Mesodermal cell (in vitro differentiated cells): Measurements from ENCODE around the gene IL17C.

Experiments used
- H3K27ac ChIP-seq: 2 replicates; pipeline ENCODE4 v1.7.0; 2013; ENCODE audit warnings: mild to moderate bottlenecking, low read depth, low read length, moderate library complexity; ENCODE audit not compliant: severe bottlenecking
- H3K36me3 ChIP-seq: 2 replicates; pipeline ENCODE4 v1.7.1; 2013; ENCODE audit warnings: mild to moderate bottlenecking, low read length, moderate library complexity; ENCODE audit not compliant: control insufficient read depth, insufficient read depth
- H3K4me1 ChIP-seq: one replicate; pipeline ENCODE4 v1.7.1; 2013; ENCODE audit warnings: mild to moderate bottlenecking, low read length; ENCODE audit not compliant: insufficient read depth, control insufficient read depth, poor library complexity, severe bottlenecking
- H3K4me3 ChIP-seq: 2 replicates; pipeline ENCODE4 v1.7.0; 2013; ENCODE audit warnings: low read length, control low read depth, mild to moderate bottlenecking; ENCODE audit not compliant: insufficient read depth, poor library complexity, severe bottlenecking; ENCODE audit errors: extremely low read depth
- H3K9me3 ChIP-seq: 2 replicates; pipeline ENCODE4 v1.7.1; 2013; ENCODE audit warnings: mild to moderate bottlenecking, low read length, moderate library complexity; ENCODE audit not compliant: control insufficient read depth
- WGBS, 2 experiments: methylation state at CpG; one replicate each; pipeline ENCODE4 v1.1.5; 2013; ENCODE audit warnings: missing lambda C conversion rate in 2 of 2; ENCODE audit not compliant: insufficient coverage in 2 of 2; 5-methylcytosine and 5-hydroxymethylcytosine counted together

The IL17C gene

DNA sequence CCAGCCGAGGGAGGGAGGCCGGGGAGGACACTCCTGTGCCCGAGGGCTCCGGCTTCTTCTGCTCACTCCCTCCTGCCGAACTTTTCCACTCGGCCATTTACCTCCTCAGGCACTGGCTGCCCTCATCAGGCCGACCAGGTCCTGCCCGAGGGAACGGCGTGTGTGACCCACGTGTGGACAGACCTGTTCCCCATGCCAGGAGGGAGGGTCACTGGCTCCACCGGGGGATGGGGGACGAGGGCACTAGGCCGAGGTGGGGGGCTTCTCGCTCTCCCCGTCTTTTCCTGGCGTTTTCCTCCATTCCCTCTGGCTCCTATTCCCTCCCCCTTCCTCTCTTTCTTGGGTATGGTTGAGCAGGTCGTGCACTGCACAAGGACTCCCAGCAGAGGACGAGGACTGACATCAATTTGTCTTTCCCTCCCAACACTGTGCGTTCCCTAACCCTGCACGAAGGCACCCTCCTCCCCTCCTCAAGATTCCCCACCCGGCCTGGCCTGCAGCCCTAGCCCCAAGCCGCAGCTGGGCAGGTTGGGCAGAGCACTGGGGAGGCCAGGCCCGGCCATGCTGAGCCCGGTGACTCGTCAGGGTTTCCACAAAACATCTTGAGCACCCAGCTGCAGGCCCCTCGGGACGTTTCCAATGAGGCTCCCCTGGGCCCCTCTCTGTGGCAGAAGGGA lies 3.2 kb upstream of the IL17C start:
- no peaks in the 10 kb centered on the region for H3K9me3 ChIP-seq
- H3K36me3 ChIP-seq: peaks cover 29% of the 10 kb centered on the region
- peak overlapping the region; percentile 44 for H3K4me3 ChIP-seq
- H3K4me1 ChIP-seq: peaks cover 3% of the 10 kb centered on the region
- no peak overlapping the region for H3K27ac ChIP-seq
- 26 to 45% methylated on average over 18 to 20 of the region's 28 CpGs for WGBS, 2 experiments

- Histone ChIP-seq H3K36me3 (peaks cover 22% of the 10 kb centered on the region), H3K4me3 (no peak overlapping the region), H3K9me3 (no peaks in the 10 kb centered on the region), H3K27ac (no peak overlapping the region), H3K4me1 (peaks cover 3% of the 10 kb centered on the region)
- WGBS, 2 experiments: 93 to 99% methylated on average over 14 to 15 of the region's 17 CpGs
Observed at GRCh38 chr16:88635671-88636319, 2.6 kb upstream of the IL17C start.

DNA sequence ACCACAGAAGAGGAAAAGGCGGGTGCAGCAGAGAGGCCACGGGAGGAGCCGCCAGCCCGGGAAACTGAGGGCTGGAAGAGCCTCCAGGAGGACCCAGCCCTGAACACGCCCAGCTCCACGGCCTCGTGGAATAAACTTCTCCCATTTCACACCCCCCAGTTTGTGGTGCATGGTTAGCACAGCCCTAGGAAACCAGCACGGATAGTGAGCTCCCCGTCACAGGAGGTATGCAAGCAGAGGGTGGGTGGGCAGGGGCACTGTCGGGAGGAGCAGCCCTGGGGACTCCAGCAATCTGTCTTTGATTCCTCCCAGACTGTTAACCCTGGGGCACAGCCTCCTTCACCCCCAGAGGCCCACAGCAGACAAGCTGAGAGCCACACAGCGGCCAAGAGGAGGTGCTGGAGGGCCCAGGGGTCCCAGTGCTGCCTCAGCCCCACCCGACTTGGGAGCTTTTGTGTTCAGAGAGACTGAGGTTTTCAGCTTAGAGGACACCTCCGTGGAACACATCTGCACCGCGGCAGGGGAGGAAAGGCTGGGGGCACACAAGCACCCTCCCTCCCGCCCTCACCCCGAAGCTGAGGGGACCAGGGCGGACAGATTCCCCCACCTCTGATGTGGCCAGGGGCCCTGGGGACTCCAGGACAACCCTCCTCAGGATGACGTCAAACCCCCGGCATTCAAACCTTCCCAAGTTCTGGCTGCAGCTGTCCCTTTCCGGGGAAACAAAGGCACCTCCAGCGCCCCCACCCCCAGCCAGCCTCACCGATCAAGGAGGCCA lies 1.7 kb upstream of the IL17C start:
- Histone ChIP-seq H3K27ac (no peak overlapping the region), H3K36me3 (peaks cover 13% of the 10 kb centered on the region), H3K9me3 (no peaks in the 10 kb centered on the region), H3K4me3 (no peak overlapping the region), H3K4me1 (peaks cover 3% of the 10 kb centered on the region)
- WGBS, 2 experiments: 78 to 88% methylated on average over 11 to 17 of the region's 23 CpGs

- Histone ChIP-seq H3K27ac (no peak overlapping the region), H3K4me1 (peaks cover 3% of the 10 kb centered on the region), H3K9me3 (no peaks in the 10 kb centered on the region), H3K36me3 (no peaks in the 10 kb centered on the region), H3K4me3 (no peak overlapping the region)
- WGBS, 2 experiments: 83 to 84% methylated on average over 40 to 44 of the region's 45 CpGs
Observed at GRCh38 chr16:88639231-88640038, 1.1 kb downstream of the IL17C start.

- H3K36me3 ChIP-seq: peaks cover 3% of the 10 kb centered on the region
- H3K9me3 ChIP-seq: no peaks in the 10 kb centered on the region
- 87 to 89% methylated on average over 4 to 8 of the region's 13 CpGs for WGBS, 2 experiments
- H3K4me3 ChIP-seq: no peak overlapping the region
- no peak overlapping the region for H3K27ac ChIP-seq
- peaks cover 3% of the 10 kb centered on the region for H3K4me1 ChIP-seq
Observed at GRCh38 chr16:88640039-88640495, 1.7 kb downstream of the IL17C start.

GRCh38 chr16:88640498-88641247 lies 2.3 kb downstream of the IL17C start:
- Histone ChIP-seq H3K4me3 (no peak overlapping the region), H3K9me3 (no peaks in the 10 kb centered on the region), H3K36me3 (peaks cover 3% of the 10 kb centered on the region), H3K27ac (no peak overlapping the region), H3K4me1 (peaks cover 3% of the 10 kb centered on the region)
- WGBS, 2 experiments: 89 to 94% methylated on average over 14 of the region's 17 CpGs

DNA sequence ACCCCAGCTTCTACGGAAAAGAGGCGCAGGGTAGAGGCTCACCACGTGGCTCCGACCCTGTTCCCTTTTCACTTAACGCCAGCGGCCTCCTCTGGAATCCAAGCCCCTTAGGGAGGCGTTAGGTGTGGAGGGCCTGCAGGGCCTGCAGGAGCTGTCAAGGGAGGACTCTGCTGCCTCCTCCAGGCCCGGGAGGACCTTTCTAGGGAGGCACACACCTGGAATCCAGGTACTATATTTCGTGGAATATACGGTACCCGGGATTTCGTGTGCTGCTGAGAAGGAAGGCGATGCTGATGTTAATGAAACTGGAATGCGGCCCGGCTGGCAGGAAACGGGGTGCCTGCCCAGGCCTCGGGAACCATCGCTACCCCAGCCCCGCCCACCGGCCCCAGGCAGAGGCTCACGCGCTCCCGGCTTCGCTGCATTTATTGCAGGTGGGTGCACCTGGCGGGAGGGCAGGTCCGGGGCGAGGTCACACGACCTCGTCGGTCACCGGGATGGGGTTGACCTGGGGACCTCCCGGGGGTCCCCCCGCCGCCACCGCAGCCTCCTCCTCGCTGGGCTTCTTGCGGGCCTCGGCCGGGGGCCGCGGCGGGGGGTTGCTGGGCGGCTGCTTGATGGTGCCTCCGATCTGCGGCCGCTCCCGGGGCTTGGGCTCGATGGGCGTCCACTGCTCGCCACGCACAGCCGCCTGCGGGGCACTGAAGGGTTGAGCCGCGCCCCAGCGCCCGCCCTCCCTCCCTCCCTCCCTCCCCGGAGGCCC lies 4.7 kb downstream of the IL17C start:
- no peaks in the 10 kb centered on the region for H3K9me3 ChIP-seq
- H3K4me3 ChIP-seq: no peak overlapping the region
- WGBS, 2 experiments: 88 to 94% methylated on average over 42 to 53 of the region's 58 CpGs

GRCh38 chr16:88643644-88643932 lies 5.2 kb downstream of the IL17C start:
- no peaks in the 10 kb centered on the region for H3K4me1 ChIP-seq
- peaks cover 3% of the 10 kb centered on the region for H3K36me3 ChIP-seq
- H3K27ac ChIP-seq: no peak overlapping the region
- H3K9me3 ChIP-seq: no peaks in the 10 kb centered on the region
- no peak overlapping the region for H3K4me3 ChIP-seq
- 92 to 93% methylated on average over 8 of the region's 9 CpGs for WGBS, 2 experiments

More for the DNA sequence above, 4.7 kb downstream of the IL17C start:
- Histone ChIP-seq H3K36me3 (peaks cover 3% of the 10 kb centered on the region), H3K4me1 (no peaks in the 10 kb centered on the region), H3K27ac (no peak overlapping the region)

- Histone ChIP-seq H3K9me3 (no peaks in the 10 kb centered on the region), H3K4me1 (peaks cover 9% of the 10 kb centered on the region), H3K4me3 (no peak overlapping the region), H3K36me3 (peaks cover 9% of the 10 kb centered on the region), H3K27ac (no peak overlapping the region)
- WGBS, 2 experiments: 96% methylated on average over 15 to 16 of the region's 16 CpGs
Observed at GRCh38 chr16:88645455-88645854, 7.1 kb downstream of the IL17C start.
